Naive B cell (primary cell): ENCODE measurements around the gene MYL10. TPM values are rescaled to one million over a fixed set of nuclear protein-coding genes. Genes with fewer than 3 reads are reported as not detected.

ENCODE experiments used
- ATAC-seq, 2 donors: fragments of 150-1000 bp; cut with Tn5 transposase; 2 replicates each; pipeline ENCODE4 v1.10.0; 2021; ENCODE audit warnings: low read depth in 2 of 2, mild to moderate bottlenecking in 2 of 2, moderate library complexity in 2 of 2
- DNase-seq: peaks from one replicate; pipeline ENCODE4 v3.0.0; 2022
- H3K27ac Mint-ChIP-seq, 6 donors: one replicate each; pipeline ENCODE4 v1.8.0; 2020 to 2022; ENCODE audit warnings: mild to moderate bottlenecking in 6 of 6, mixed read lengths in 6 of 6, moderate library complexity in 5 of 6, inconsistent platforms in 2 of 6
- H3K27me3 Mint-ChIP-seq, 3 donors: one replicate each; pipeline ENCODE4 v1.8.0; 2021 to 2022; ENCODE audit warnings: mixed read lengths in 3 of 3, mild to moderate bottlenecking in 1 of 3
- H3K36me3 Mint-ChIP-seq, 2 donors: one replicate each; pipeline ENCODE4 v1.8.0; 2020 to 2022; ENCODE audit warnings: mixed read lengths in 2 of 2, inconsistent platforms in 1 of 2, mild to moderate bottlenecking in 1 of 2
- H3K4me1 Mint-ChIP-seq, 3 donors: one replicate each; pipeline ENCODE4 v1.8.0; 2020 to 2022; ENCODE audit warnings: mixed read lengths in 3 of 3, inconsistent platforms in 1 of 3, mild to moderate bottlenecking in 1 of 3, moderate library complexity in 1 of 3
- H3K4me3 Mint-ChIP-seq, 8 donors: one replicate each; pipeline ENCODE4 v1.8.0; 2020 to 2022; ENCODE audit warnings: mild to moderate bottlenecking in 8 of 8, mixed read lengths in 8 of 8, moderate library complexity in 8 of 8, inconsistent platforms in 2 of 8
- H3K9me3 Mint-ChIP-seq, 7 donors: one replicate each; pipeline ENCODE4 v1.8.0; 2020 to 2022; ENCODE audit warnings: mixed read lengths in 7 of 7, mild to moderate bottlenecking in 5 of 7, inconsistent platforms in 2 of 7, moderate library complexity in 1 of 7
- polyA plus RNA-seq, 6 donors: library from polyadenylated mRNA; unstranded; fragments of 300-500 nt; fragmentation: Illumina TruSeq; gene quantifications; one replicate each; pipeline ENCODE4 v1.2.3, GENCODE V29; 2021; ENCODE audit warnings: low read depth in 6 of 6

Gene MYL10
- polyA plus RNA-seq, 6 donors from 2014 or later: not detected

- DNase-seq (no peak), ATAC-seq (no peak)
- Mint-ChIP-seq H3K36me3 (no peaks in the 10 kb centered on the region), H3K9me3 (no peaks in the 10 kb centered on the region), H3K4me1 (peaks cover 0 to 10% (median 5%) of the 10 kb centered on the region in 3 donors), H3K4me3 (peak overlapping the region in 2 of 8 donors; percentile 7 to 46), H3K27ac (no peak overlapping the region), H3K27me3 (peaks cover 8 to 48% (median 39%) of the 10 kb centered on the region in 3 donors)
Measured at GRCh38 chr7:101624246-101625001, 4.7 kb downstream of the MYL10 start.

GRCh38 chr7:101622609-101623173, 6.4 kb downstream of the MYL10 start:
- H3K4me3 Mint-ChIP-seq: no peak overlapping the region
- peaks cover 4 to 41% (median 39%) of the 10 kb centered on the region in 3 donors for H3K27me3 Mint-ChIP-seq
- no peaks in the 10 kb centered on the region for H3K36me3 Mint-ChIP-seq
- ATAC-seq: no peak
- H3K4me1 Mint-ChIP-seq: peaks cover 0 to 10% (median 5%) of the 10 kb centered on the region in 3 donors
- H3K27ac Mint-ChIP-seq: no peak overlapping the region
- DNase-seq: no peak
- no peaks in the 10 kb centered on the region for H3K9me3 Mint-ChIP-seq

GRCh38 chr7:101620991-101621390, 8.1 kb downstream of the MYL10 start:
- Mint-ChIP-seq H3K4me3 (no peak overlapping the region), H3K9me3 (no peaks in the 10 kb centered on the region), H3K36me3 (no peaks in the 10 kb centered on the region), H3K4me1 (peaks cover 0 to 10% (median 5%) of the 10 kb centered on the region in 3 donors), H3K27ac (no peak overlapping the region), H3K27me3 (peaks cover 4 to 38% (median 30%) of the 10 kb centered on the region in 3 donors)
- no peak for ATAC-seq
- DNase-seq: no peak

- no peaks in the 10 kb centered on the region for H3K9me3 Mint-ChIP-seq
- peak overlapping the region in 1 of 6 donors; percentile 58 for H3K27ac Mint-ChIP-seq
- peaks cover 0 to 4% (median 0%) of the 10 kb centered on the region in 3 donors for H3K4me1 Mint-ChIP-seq
- H3K4me3 Mint-ChIP-seq: no peak overlapping the region
- no peak for ATAC-seq
- DNase-seq: no peak
- no peaks in the 10 kb centered on the region for H3K36me3 Mint-ChIP-seq
- H3K27me3 Mint-ChIP-seq: peaks cover 4 to 38% (median 26%) of the 10 kb centered on the region in 3 donors
Measured at GRCh38 chr7:101620395-101620794, 8.7 kb downstream of the MYL10 start.

- no peak overlapping the region for H3K27ac Mint-ChIP-seq
- no peaks in the 10 kb centered on the region for H3K36me3 Mint-ChIP-seq
- no peak overlapping the region for H3K4me3 Mint-ChIP-seq
- peaks cover 0 to 37% (median 26%) of the 10 kb centered on the region in 3 donors for H3K27me3 Mint-ChIP-seq
- no peaks in the 10 kb centered on the region for H3K4me1 Mint-ChIP-seq
- ATAC-seq (no peak), DNase-seq (no peak)
- H3K9me3 Mint-ChIP-seq: no peaks in the 10 kb centered on the region
Measured at GRCh38 chr7:101618916-101619315, 10.2 kb downstream of the MYL10 start.

GRCh38 chr7:101618207-101618839, 10.8 kb downstream of the MYL10 start:
- H3K4me3 Mint-ChIP-seq: no peak overlapping the region
- H3K4me1 Mint-ChIP-seq: no peaks in the 10 kb centered on the region
- DNase-seq (no peak), ATAC-seq (no peak)
- no peak overlapping the region for H3K27ac Mint-ChIP-seq
- no peaks in the 10 kb centered on the region for H3K9me3 Mint-ChIP-seq
- no peaks in the 10 kb centered on the region for H3K36me3 Mint-ChIP-seq
- H3K27me3 Mint-ChIP-seq: peaks cover 0 to 40% (median 28%) of the 10 kb centered on the region in 3 donors

- H3K27ac Mint-ChIP-seq: peak overlapping the region in 1 of 6 donors; percentile 91
Measured at GRCh38 chr7:101617451-101618206, 11.5 kb downstream of the MYL10 start.

GRCh38 chr7:101615446-101615845, 13.7 kb downstream of the MYL10 start:
- Mint-ChIP-seq H3K4me3 (no peak overlapping the region), H3K27me3 (peaks cover 0 to 36% (median 30%) of the 10 kb centered on the region in 3 donors), H3K27ac (no peak overlapping the region), H3K36me3 (no peaks in the 10 kb centered on the region), H3K9me3 (no peaks in the 10 kb centered on the region), H3K4me1 (no peaks in the 10 kb centered on the region)
- ATAC-seq (no peak), DNase-seq (no peak)

More at GRCh38 chr7:101617451-101618206, 11.5 kb downstream of the MYL10 start:
- DNase-seq (no peak), ATAC-seq (no peak)
- H3K9me3 Mint-ChIP-seq: no peaks in the 10 kb centered on the region
- H3K4me3 Mint-ChIP-seq: no peak overlapping the region
- H3K27me3 Mint-ChIP-seq: peaks cover 0 to 38% (median 29%) of the 10 kb centered on the region in 3 donors
- H3K36me3 Mint-ChIP-seq: no peaks in the 10 kb centered on the region
- H3K4me1 Mint-ChIP-seq: no peaks in the 10 kb centered on the region

GRCh38 chr7:101614939-101615302, 14.2 kb downstream of the MYL10 start:
- Mint-ChIP-seq H3K36me3 (no peaks in the 10 kb centered on the region), H3K4me3 (no peak overlapping the region), H3K4me1 (no peaks in the 10 kb centered on the region), H3K27ac (no peak overlapping the region), H3K9me3 (no peaks in the 10 kb centered on the region), H3K27me3 (peaks cover 0 to 38% (median 29%) of the 10 kb centered on the region in 3 donors)
- ATAC-seq (no peak), DNase-seq (no peak)

- Mint-ChIP-seq H3K36me3 (no peaks in the 10 kb centered on the region), H3K27ac (no peak overlapping the region), H3K27me3 (peaks cover 0 to 44% (median 35%) of the 10 kb centered on the region in 3 donors), H3K4me1 (no peaks in the 10 kb centered on the region), H3K9me3 (no peaks in the 10 kb centered on the region), H3K4me3 (no peak overlapping the region)
- DNase-seq (no peak), ATAC-seq (no peak)
Measured at GRCh38 chr7:101614098-101614938, 14.8 kb downstream of the MYL10 start.

GRCh38 chr7:101612885-101613515, 16.1 kb downstream of the MYL10 start:
- Mint-ChIP-seq H3K27ac (peak overlapping the region in 1 of 6 donors; percentile 38), H3K4me1 (no peaks in the 10 kb centered on the region), H3K9me3 (no peaks in the 10 kb centered on the region), H3K36me3 (no peaks in the 10 kb centered on the region), H3K27me3 (peaks cover 0 to 50% (median 43%) of the 10 kb centered on the region in 3 donors), H3K4me3 (no peak overlapping the region)
- no peak for DNase-seq
- no peak for ATAC-seq
